ENCODE results near the gene CLK2.

Gene CLK2

GRCh38 chr1:155318082-155318481 is 44.8 kb upstream of the CLK2 start:
- TF ChIP-seq CTCF (IDR thresholded peaks at IDR 0.05; ENCODE audit: low read depth, low read length) = no peak
- no peak overlapping the region for H3K4me3 ChIP-seq (ENCODE audit: low read depth, low read length)

GRCh38 chr1:155316922-155317321 is 43.6 kb upstream of the CLK2 start:
- TF ChIP-seq CTCF (IDR thresholded peaks at IDR 0.05; ENCODE audit: low read depth, low read length) = no peak
- no peak overlapping the region for H3K4me3 ChIP-seq (ENCODE audit: low read depth, low read length)

- TF ChIP-seq CTCF (IDR thresholded peaks at IDR 0.05; ENCODE audit: low read depth, low read length) = no peak
- no peak overlapping the region for H3K4me3 ChIP-seq (ENCODE audit: low read depth, low read length)
Observed at GRCh38 chr1:155313261-155313660, 40.0 kb upstream of the CLK2 start.

GRCh38 chr1:155309423-155310021 is 36.2 kb upstream of the CLK2 start:
- no peak for TF ChIP-seq CTCF (IDR thresholded peaks at IDR 0.05; ENCODE audit: low read depth, low read length)
- H3K4me3 ChIP-seq (ENCODE audit: low read depth, low read length) = peak overlapping the region; percentile 90

DNA sequence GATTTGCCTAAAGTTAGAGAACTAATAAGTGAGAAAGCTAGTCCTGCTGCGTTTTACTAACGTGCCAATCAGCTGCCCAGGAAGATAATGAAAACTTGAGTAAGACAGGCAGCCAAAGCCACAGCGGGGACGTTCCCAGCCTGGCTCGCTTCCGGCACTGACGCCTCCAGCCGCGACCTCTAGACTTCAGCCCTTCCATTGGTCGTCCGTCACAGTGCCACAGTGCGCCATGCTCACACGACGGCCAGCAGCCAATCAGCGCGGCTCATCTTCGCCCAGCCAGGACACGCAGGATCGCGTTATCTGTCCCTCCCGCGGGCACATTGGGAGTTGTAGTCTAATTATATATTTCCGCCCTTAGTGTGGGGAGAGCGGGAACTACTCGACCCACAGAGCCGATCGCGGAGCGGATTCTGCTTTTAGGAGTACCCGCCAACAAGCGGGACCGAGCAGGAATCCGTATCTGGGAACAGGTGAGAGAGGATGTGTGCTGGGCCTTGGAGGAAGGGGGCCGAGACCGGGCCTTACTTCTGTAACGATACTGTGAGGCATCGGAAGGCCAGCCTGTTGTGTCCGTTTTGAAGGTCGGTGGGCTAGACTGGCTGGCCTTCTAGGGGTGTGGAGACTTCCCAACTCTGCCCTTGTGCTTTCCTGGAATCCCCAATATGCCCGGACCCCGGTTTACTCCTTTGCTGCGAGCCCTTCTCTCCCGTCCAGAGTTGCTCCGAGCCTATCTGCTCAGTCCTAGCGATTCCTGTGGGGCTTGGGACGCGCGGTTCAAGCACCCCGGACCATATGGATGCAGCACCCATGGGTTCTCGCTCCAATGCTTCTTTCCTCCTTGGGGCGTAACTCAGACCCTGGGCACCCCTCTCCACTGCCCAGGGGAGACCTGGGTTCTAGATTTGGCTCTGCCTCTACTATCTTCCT is 35.5 kb upstream of the CLK2 start, which contains the start of gene FDPS:
Gene FDPS (plus strand): TSS at position 374 of the 930 bp plus-strand sequence. CDS start 924 bp downstream, outside the sequence.
- H3K4me3 ChIP-seq (ENCODE audit: low read depth, low read length) = peak within 1 kb of the TSS; percentile 90

GRCh38 chr1:155307247-155307740 is 34.0 kb upstream of the CLK2 start:
- H3K4me3 ChIP-seq (ENCODE audit: low read depth, low read length) = no peak overlapping the region
- TF ChIP-seq CTCF (IDR thresholded peaks at IDR 0.05; ENCODE audit: low read depth, low read length) = no peak

More for the DNA sequence above, 35.5 kb upstream of the CLK2 start, which contains the start of gene FDPS:
- no peak for TF ChIP-seq CTCF (IDR thresholded peaks at IDR 0.05; ENCODE audit: low read depth, low read length)

Data from WI38 (cell line).